Measurements from ENCODE around the gene RPRD1B. TPM values are rescaled to one million over a fixed set of nuclear protein-coding genes. Genes with fewer than 3 reads are reported as not detected.

RPRD1B gene
- total RNA-seq, 1 donor from 2014 or later, result 16.4 TPM

GRCh38 chr20:38061109-38061508, 27.6 kb downstream of the RPRD1B start:
- Histone ChIP-seq H3K4me3 (no peak overlapping the region), H3K27me3 (no peaks in the 10 kb centered on the region), H3K27ac (no peak overlapping the region), H3K9me3 (no peaks in the 10 kb centered on the region), H3K4me1 (peaks cover 0 to 5% of the 10 kb centered on the region in 2 donors), H3K36me3 (peaks cover 42 to 65% of the 10 kb centered on the region in 2 donors)
- TF ChIP-seq CTCF (IDR thresholded peaks at IDR 0.05), result no peak
- intact Hi-C loops (cut with DNase I), result loop anchor here (5.0 to 10.0 kb wide), 2 partner anchors 261 to 344 kb away; no protein-coding TSS in a partner anchor
- DNase-seq (ENCODE audit: low spot score in 2 of 2), result no peak

GRCh38 chr20:38062890-38063289, 29.3 kb downstream of the RPRD1B start:
- peaks cover 50 to 80% of the 10 kb centered on the region in 2 donors for H3K36me3 ChIP-seq
- no peak overlapping the region for H3K4me3 ChIP-seq
- DNase-seq (ENCODE audit: low spot score in 2 of 2), result no peak
- no peak overlapping the region for H3K27ac ChIP-seq
- H3K4me1 ChIP-seq, result peaks cover 0 to 6% of the 10 kb centered on the region in 2 donors
- no peaks in the 10 kb centered on the region for H3K27me3 ChIP-seq
- TF ChIP-seq CTCF (IDR thresholded peaks at IDR 0.05), result no peak
- intact Hi-C loops (cut with DNase I), result loop anchor here (5.0 to 10.0 kb wide), 2 partner anchors 259 to 342 kb away; no protein-coding TSS in a partner anchor
- no peaks in the 10 kb centered on the region for H3K9me3 ChIP-seq

GRCh38 chr20:38063911-38064530, 30.5 kb downstream of the RPRD1B start:
- H3K36me3 ChIP-seq, result peaks cover 50 to 78% of the 10 kb centered on the region in 2 donors

GRCh38 chr20:38065764-38066375, 32.3 kb downstream of the RPRD1B start:
- H3K4me1 ChIP-seq, result peaks cover 0 to 6% of the 10 kb centered on the region in 2 donors
- H3K9me3 ChIP-seq, result no peaks in the 10 kb centered on the region
- no peak overlapping the region for H3K27ac ChIP-seq
- H3K4me3 ChIP-seq, result no peak overlapping the region
- no peaks in the 10 kb centered on the region for H3K27me3 ChIP-seq
- intact Hi-C loops (cut with DNase I), result loop anchor here (10.0 kb wide), 1 partner anchor 339 kb away; no protein-coding TSS in a partner anchor
- no peak for TF ChIP-seq CTCF (IDR thresholded peaks at IDR 0.05)
- DNase-seq (ENCODE audit: low spot score in 2 of 2), result no peak
- peaks cover 41 to 62% of the 10 kb centered on the region in 2 donors for H3K36me3 ChIP-seq

More at GRCh38 chr20:38063911-38064530, 30.5 kb downstream of the RPRD1B start:
- Histone ChIP-seq H3K27me3 (no peaks in the 10 kb centered on the region), H3K4me1 (peaks cover 0 to 6% of the 10 kb centered on the region in 2 donors), H3K4me3 (no peak overlapping the region), H3K9me3 (no peaks in the 10 kb centered on the region), H3K27ac (no peak overlapping the region)
- no peak for DNase-seq (ENCODE audit: low spot score in 2 of 2)
- no peak for TF ChIP-seq CTCF (IDR thresholded peaks at IDR 0.05)
- intact Hi-C loops (cut with DNase I), result loop anchor here (5.0 to 10.0 kb wide), 2 partner anchors 258 to 341 kb away; no protein-coding TSS in a partner anchor

- no peak for TF ChIP-seq CTCF (IDR thresholded peaks at IDR 0.05)
- H3K4me3 ChIP-seq, result no peak overlapping the region
- H3K4me1 ChIP-seq, result peaks cover 0 to 6% of the 10 kb centered on the region in 2 donors
- no peaks in the 10 kb centered on the region for H3K9me3 ChIP-seq
- no peak for DNase-seq (ENCODE audit: low spot score in 2 of 2)
- no peaks in the 10 kb centered on the region for H3K27me3 ChIP-seq
- peaks cover 42 to 56% of the 10 kb centered on the region in 2 donors for H3K36me3 ChIP-seq
- H3K27ac ChIP-seq, result no peak overlapping the region
- intact Hi-C loops (cut with DNase I), result loop anchor here (10.0 kb wide), 1 partner anchor 338 kb away; no protein-coding TSS in a partner anchor
Measured at GRCh38 chr20:38066969-38067716, 33.6 kb downstream of the RPRD1B start.
